Measurements from ENCODE around the gene CLPX. TPM values are rescaled to one million over a fixed set of nuclear protein-coding genes. Genes with fewer than 3 reads are reported as not detected.

CLPX gene
- total RNA-seq, 1 experiment from 2014 or later = 19.3 TPM

- CTCF ChIA-PET = no interaction called here
- no peak for DNase-seq
- BruUV-seq (replicated peaks) = no TSS peak
Observed at GRCh38 chr15:65201918-65202317, 16.8 kb upstream of the CLPX start.

GRCh38 chr15:65198571-65198970 is 13.4 kb upstream of the CLPX start:
- no peak overlapping the region for H3K4me2 ChIP-seq (ENCODE audit: low read length)
- ChIA-PET CTCF (interaction anchor here (0.6 kb wide), 1 partner anchor 73 kb away, joined by 3 read pairs; no protein-coding TSS in a partner anchor), POLR2A (ENCODE audit: unreplicated experiment) (no interaction called here)
- no TSS peak for BruUV-seq (replicated peaks)
- H3K4me1 ChIP-seq (ENCODE audit: insufficient read depth, low read length) = no peaks in the 10 kb centered on the region
- intact Hi-C loops (cut with micrococcal nuclease) = no loop called here
- no peaks in the 10 kb centered on the region for H3F3A ChIP-seq (ENCODE audit: low read length, unreplicated experiment)
- H3K9me3 ChIP-seq (ENCODE audit: low read length) = no peaks in the 10 kb centered on the region
- TF ChIP-seq EZH2phosphoT487 (IDR thresholded peaks at IDR 0.05; ENCODE audit: borderline replicate concordance, low read length) = no peak
- no peak for TF ChIP-seq EZH2 (IDR thresholded peaks at IDR 0.05; ENCODE audit: low read length, unreplicated experiment)
- TF ChIP-seq CTCF (conservative IDR thresholded peaks at IDR 0.05; ENCODE audit: low read depth, low read length) = no peak
- no peak overlapping the region for H3K27ac ChIP-seq (ENCODE audit: low read length)
- no peaks in the 10 kb centered on the region for H3K27me3 ChIP-seq (ENCODE audit: low read length)
- no peaks in the 10 kb centered on the region for H4K20me1 ChIP-seq (ENCODE audit: low read length)
- H3K9me2 ChIP-seq (replicated peaks; ENCODE audit: low read length) = no peaks in the 10 kb centered on the region
- no peak for ATAC-seq
- H3K36me3 ChIP-seq (ENCODE audit: low read depth, low read length) = no peaks in the 10 kb centered on the region
- no peaks in the 10 kb centered on the region for H3K79me2 ChIP-seq (ENCODE audit: low read length)
- H3K9ac ChIP-seq (ENCODE audit: low read length) = no peak overlapping the region
- no peak overlapping the region for H3K4me3 ChIP-seq (ENCODE audit: low read length)
- DNase-seq = no peak
- no peak overlapping the region for H2AFZ ChIP-seq (ENCODE audit: low read length)

More at GRCh38 chr15:65201918-65202317, 16.8 kb upstream of the CLPX start:
- Histone ChIP-seq H3K9me2 (replicated peaks; ENCODE audit: low read length) (no peaks in the 10 kb centered on the region), H4K20me1 (ENCODE audit: low read length) (no peaks in the 10 kb centered on the region), H3K36me3 (ENCODE audit: low read depth, low read length) (no peaks in the 10 kb centered on the region), H2AFZ (ENCODE audit: low read length) (no peak overlapping the region), H3K4me1 (ENCODE audit: insufficient read depth, low read length) (no peaks in the 10 kb centered on the region), H3K27ac (ENCODE audit: low read length) (no peak overlapping the region), H3K27me3 (ENCODE audit: low read length) (no peaks in the 10 kb centered on the region), H3K4me2 (ENCODE audit: low read length) (no peak overlapping the region), H3F3A (ENCODE audit: low read length, unreplicated experiment) (no peaks in the 10 kb centered on the region), H3K9ac (ENCODE audit: low read length) (no peak overlapping the region), H3K9me3 (ENCODE audit: low read length) (no peaks in the 10 kb centered on the region), H3K4me3 (ENCODE audit: low read length) (no peak overlapping the region), H3K79me2 (ENCODE audit: low read length) (no peaks in the 10 kb centered on the region)
- TF ChIP-seq EZH2phosphoT487 (IDR thresholded peaks at IDR 0.05; ENCODE audit: borderline replicate concordance, low read length) (no peak), CTCF (conservative IDR thresholded peaks at IDR 0.05; ENCODE audit: low read depth, low read length) (no peak), EZH2 (IDR thresholded peaks at IDR 0.05; ENCODE audit: low read length, unreplicated experiment) (no peak)
- POLR2A ChIA-PET (ENCODE audit: unreplicated experiment) = no interaction called here
- no peak for ATAC-seq
- intact Hi-C loops (cut with micrococcal nuclease) = no loop called here

- no peak overlapping the region for H2AFZ ChIP-seq (ENCODE audit: low read length)
- ChIA-PET CTCF (no interaction called here), POLR2A (ENCODE audit: unreplicated experiment) (no interaction called here)
- no peak overlapping the region for H3K4me2 ChIP-seq (ENCODE audit: low read length)
- intact Hi-C loops (cut with micrococcal nuclease) = no loop called here
- BruUV-seq (replicated peaks) = no TSS peak
- H3K27ac ChIP-seq (ENCODE audit: low read length) = no peak overlapping the region
- H3K9me2 ChIP-seq (replicated peaks; ENCODE audit: low read length) = no peaks in the 10 kb centered on the region
- H4K20me1 ChIP-seq (ENCODE audit: low read length) = no peaks in the 10 kb centered on the region
- DNase-seq (no peak), ATAC-seq (no peak)
- H3K36me3 ChIP-seq (ENCODE audit: low read depth, low read length) = no peaks in the 10 kb centered on the region
- H3K27me3 ChIP-seq (ENCODE audit: low read length) = no peaks in the 10 kb centered on the region
- TF ChIP-seq CTCF (conservative IDR thresholded peaks at IDR 0.05; ENCODE audit: low read depth, low read length) (no peak), EZH2 (IDR thresholded peaks at IDR 0.05; ENCODE audit: low read length, unreplicated experiment) (no peak), EZH2phosphoT487 (IDR thresholded peaks at IDR 0.05; ENCODE audit: borderline replicate concordance, low read length) (no peak)
- H3K4me3 ChIP-seq (ENCODE audit: low read length) = no peak overlapping the region
- H3F3A ChIP-seq (ENCODE audit: low read length, unreplicated experiment) = no peaks in the 10 kb centered on the region
- no peak overlapping the region for H3K9ac ChIP-seq (ENCODE audit: low read length)
- H3K4me1 ChIP-seq (ENCODE audit: insufficient read depth, low read length) = no peaks in the 10 kb centered on the region
- no peaks in the 10 kb centered on the region for H3K79me2 ChIP-seq (ENCODE audit: low read length)
- no peaks in the 10 kb centered on the region for H3K9me3 ChIP-seq (ENCODE audit: low read length)
Observed at GRCh38 chr15:65197337-65197645, 12.1 kb upstream of the CLPX start.

Measured in PC-3 (cell line).